ENCODE results near the gene PLCXD3.

The PLCXD3 gene

DNA sequence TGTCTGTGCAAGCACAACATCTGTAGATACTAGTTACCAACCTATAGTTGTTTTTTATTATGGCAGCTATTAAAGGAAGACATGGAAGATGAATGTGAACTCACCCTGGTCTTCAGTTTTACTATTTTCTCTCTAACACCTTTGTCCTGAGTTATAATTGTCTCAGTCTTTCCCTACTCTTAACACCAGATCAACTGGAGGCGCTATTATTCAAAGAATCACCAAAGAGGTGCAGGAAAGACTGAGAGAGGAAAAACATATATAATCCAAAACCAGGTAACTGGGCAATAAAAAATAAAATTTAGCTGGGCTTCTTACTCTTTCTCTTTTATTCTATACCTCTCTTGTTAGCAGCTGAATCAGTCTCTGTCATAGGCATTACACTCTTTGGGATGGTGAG, 162.8 kb downstream of the PLCXD3 start (continued):
- TF ChIP-seq, protein P1, sequence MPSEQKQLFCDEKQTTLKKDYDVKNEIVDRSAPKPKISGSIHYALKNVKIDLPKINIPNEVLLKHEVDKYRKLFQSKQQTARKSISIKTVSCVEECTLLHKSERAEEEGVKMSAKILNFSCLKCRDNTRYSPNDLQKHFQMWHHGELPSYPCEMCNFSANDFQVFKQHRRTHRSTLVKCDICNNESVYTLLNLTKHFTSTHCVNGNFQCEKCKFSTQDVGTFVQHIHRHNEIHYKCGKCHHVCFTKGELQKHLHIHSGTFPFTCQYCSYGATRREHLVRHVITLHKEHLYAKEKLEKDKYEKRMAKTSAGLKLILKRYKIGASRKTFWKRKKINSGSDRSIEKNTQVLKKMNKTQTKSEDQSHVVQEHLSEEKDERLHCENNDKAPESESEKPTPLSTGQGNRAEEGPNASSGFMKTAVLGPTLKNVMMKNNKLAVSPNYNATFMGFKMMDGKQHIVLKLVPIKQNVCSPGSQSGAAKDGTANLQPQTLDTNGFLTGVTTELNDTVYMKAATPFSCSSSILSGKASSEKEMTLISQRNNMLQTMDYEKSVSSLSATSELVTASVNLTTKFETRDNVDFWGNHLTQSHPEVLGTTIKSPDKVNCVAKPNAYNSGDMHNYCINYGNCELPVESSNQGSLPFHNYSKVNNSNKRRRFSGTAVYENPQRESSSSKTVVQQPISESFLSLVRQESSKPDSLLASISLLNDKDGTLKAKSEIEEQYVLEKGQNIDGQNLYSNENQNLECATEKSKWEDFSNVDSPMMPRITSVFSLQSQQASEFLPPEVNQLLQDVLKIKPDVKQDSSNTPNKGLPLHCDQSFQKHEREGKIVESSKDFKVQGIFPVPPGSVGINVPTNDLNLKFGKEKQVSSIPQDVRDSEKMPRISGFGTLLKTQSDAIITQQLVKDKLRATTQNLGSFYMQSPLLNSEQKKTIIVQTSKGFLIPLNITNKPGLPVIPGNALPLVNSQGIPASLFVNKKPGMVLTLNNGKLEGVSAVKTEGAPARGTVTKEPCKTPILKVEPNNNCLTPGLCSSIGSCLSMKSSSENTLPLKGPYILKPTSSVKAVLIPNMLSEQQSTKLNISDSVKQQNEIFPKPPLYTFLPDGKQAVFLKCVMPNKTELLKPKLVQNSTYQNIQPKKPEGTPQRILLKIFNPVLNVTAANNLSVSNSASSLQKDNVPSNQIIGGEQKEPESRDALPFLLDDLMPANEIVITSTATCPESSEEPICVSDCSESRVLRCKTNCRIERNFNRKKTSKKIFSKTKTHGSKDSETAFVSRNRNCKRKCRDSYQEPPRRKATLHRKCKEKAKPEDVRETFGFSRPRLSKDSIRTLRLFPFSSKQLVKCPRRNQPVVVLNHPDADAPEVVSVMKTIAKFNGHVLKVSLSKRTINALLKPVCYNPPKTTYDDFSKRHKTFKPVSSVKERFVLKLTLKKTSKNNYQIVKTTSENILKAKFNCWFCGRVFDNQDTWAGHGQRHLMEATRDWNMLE (tag by site-specific recombination; conservative IDR thresholded peaks at IDR 0.05; ENCODE audit: low read depth), result no peak
- no peak for TF ChIP-seq ZNF138 (tag by site-specific recombination; IDR thresholded peaks at IDR 0.05; ENCODE audit: borderline replicate concordance)

DNA sequence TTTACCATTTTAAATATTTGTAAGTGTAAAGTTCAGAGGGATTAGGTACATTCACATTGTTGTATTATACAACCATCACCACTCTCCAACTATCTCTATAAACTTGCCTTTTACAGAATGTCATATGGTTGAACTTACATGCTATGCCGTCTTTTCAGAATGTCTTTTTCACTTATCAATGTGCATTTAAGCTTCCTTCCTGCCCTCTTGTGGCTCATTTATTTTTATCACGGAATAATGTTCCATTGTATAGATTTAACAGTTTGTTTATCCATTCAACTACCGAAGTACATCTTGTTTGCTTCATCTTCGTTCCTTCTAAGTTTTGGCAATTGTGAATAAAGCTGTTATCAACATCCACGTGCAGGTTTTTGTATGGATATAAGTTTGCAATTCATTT, 163.8 kb downstream of the PLCXD3 start:
- H3K4me3 ChIP-seq (ENCODE audit: low read depth, low read length), result no peak overlapping the region
- H3K27ac ChIP-seq (ENCODE audit: extremely low read depth, low read depth, low read length), result no peak overlapping the region
- POLR2A ChIA-PET, result no interaction called here
- CTCF ChIA-PET, result interaction anchor here (0.6 to 1.0 kb wide), 3 partner anchors 46 to 710 kb away, joined by 3 to 7 read pairs (median 4); no protein-coding TSS in a partner anchor
- TF ChIP-seq, protein P2, sequence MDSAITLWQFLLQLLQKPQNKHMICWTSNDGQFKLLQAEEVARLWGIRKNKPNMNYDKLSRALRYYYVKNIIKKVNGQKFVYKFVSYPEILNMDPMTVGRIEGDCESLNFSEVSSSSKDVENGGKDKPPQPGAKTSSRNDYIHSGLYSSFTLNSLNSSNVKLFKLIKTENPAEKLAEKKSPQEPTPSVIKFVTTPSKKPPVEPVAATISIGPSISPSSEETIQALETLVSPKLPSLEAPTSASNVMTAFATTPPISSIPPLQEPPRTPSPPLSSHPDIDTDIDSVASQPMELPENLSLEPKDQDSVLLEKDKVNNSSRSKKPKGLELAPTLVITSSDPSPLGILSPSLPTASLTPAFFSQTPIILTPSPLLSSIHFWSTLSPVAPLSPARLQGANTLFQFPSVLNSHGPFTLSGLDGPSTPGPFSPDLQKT (IDR thresholded peaks at IDR 0.05; ENCODE audit: borderline replicate concordance, low read depth, low read length), result no peak
- TF ChIP-seq, protein P3, sequence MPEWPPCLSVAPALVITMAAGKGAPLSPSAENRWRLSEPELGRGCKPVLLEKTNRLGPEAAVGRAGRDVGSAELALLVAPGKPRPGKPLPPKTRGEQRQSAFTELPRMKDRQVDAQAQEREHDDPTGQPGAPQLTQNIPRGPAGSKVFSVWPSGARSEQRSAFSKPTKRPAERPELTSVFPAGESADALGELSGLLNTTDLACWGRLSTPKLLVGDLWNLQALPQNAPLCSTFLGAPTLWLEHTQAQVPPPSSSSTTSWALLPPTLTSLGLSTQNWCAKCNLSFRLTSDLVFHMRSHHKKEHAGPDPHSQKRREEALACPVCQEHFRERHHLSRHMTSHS (tag by site-specific recombination; IDR thresholded peaks at IDR 0.05), result no peak
- TF ChIP-seq ZNF707 (tag by site-specific recombination; IDR thresholded peaks at IDR 0.05), result no peak
- TF ChIP-seq, protein P4, sequence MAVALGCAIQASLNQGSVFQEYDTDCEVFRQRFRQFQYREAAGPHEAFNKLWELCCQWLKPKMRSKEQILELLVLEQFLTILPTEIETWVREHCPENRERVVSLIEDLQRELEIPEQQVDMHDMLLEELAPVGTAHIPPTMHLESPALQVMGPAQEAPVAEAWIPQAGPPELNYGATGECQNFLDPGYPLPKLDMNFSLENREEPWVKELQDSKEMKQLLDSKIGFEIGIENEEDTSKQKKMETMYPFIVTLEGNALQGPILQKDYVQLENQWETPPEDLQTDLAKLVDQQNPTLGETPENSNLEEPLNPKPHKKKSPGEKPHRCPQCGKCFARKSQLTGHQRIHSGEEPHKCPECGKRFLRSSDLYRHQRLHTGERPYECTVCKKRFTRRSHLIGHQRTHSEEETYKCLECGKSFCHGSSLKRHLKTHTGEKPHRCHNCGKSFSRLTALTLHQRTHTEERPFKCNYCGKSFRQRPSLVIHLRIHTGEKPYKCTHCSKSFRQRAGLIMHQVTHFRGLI (tag by site-specific recombination; IDR thresholded peaks at IDR 0.05), result no peak
- TF ChIP-seq ZBTB17 (tag by site-specific recombination; IDR thresholded peaks at IDR 0.05), result no peak
- TF ChIP-seq ZNF514 (tag by site-specific recombination; IDR thresholded peaks at IDR 0.05), result no peak
- no peak for TF ChIP-seq ZNF426 (tag by site-specific recombination; IDR thresholded peaks at IDR 0.05)
- TF ChIP-seq SP2 (tag by site-specific recombination; IDR thresholded peaks at IDR 0.05), result no peak
- TF ChIP-seq, protein P5, sequence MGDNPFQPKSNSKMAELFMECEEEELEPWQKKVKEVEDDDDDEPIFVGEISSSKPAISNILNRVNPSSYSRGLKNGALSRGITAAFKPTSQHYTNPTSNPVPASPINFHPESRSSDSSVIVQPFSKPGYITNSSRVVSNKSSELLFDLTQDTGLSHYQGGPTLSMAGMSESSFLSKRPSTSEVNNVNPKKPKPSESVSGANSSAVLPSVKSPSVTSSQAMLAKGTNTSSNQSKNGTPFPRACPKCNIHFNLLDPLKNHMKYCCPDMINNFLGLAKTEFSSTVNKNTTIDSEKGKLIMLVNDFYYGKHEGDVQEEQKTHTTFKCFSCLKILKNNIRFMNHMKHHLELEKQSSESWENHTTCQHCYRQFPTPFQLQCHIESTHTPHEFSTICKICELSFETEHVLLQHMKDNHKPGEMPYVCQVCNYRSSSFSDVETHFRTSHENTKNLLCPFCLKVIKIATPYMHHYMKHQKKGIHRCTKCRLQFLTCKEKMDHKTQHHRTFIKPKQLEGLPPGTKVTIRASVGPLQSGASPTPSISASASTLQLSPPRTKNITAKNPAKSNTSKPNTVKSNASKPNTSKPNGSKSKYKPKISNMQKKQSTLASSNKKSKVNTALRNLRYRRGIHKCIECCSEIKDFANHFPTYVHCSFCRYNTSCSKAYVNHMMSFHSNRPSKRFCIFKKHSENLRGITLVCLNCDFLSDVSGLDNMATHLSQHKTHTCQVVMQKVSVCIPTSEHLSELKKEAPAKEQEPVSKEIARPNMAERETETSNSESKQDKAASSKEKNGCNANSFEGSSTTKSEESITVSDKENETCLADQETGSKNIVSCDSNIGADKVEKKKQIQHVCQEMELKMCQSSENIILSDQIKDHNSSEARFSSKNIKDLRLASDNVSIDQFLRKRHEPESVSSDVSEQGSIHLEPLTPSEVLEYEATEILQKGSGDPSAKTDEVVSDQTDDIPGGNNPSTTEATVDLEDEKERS (tag by site-specific recombination; IDR thresholded peaks at IDR 0.05), result no peak
- TF ChIP-seq ZNF658 (tag by site-specific recombination; IDR thresholded peaks at IDR 0.05), result no peak
- TF ChIP-seq ZNF157 (tag by site-specific recombination; IDR thresholded peaks at IDR 0.05), result no peak
- no peaks in the 10 kb centered on the region for H3K9me3 ChIP-seq (ENCODE audit: control insufficient read depth, insufficient read depth, low read depth, low read length)
- no peaks in the 10 kb centered on the region for H3K36me3 ChIP-seq (ENCODE audit: control insufficient read depth in 2 of 2, insufficient read depth in 1 of 2, low read length in 2 of 2)
- H3K4me1 ChIP-seq (ENCODE audit: control insufficient read depth, insufficient read depth, low read length), result no peaks in the 10 kb centered on the region

Data from HEK293 (cell line).